ENCODE data around the gene PRR7. TPM values are rescaled to one million over a fixed set of nuclear protein-coding genes. Genes with fewer than 3 reads are reported as not detected.

PRR7 gene
- total and polyA plus RNA-seq, 2 experiments from 2014 or later, result 7.6 to 9.7 TPM

GRCh38 chr5:177444106-177445051 lies 2.2 kb upstream of the PRR7 start:
- Mint-ChIP-seq H3K4me1 (peaks cover 43% of the 10 kb centered on the region), H3K4me3 (peak overlapping the region; percentile 67; the same call in 2 of the 3 replicates), H3K36me3 (ENCODE audit: low read depth) (peaks cover 18% of the 10 kb centered on the region), H3K9me3 (peaks cover 3% of the 10 kb centered on the region; the same call in 1 of the 3 replicates), H3K27me3 (ENCODE audit: insufficient read depth, low read depth, poor library complexity) (peaks cover 44% of the 10 kb centered on the region), H3K27ac (no peak overlapping the region)
- Histone ChIP-seq H3K79me2 (replicated peaks; ENCODE audit: insufficient read depth) (no peaks in the 10 kb centered on the region), H3F3A (replicated peaks; ENCODE audit: low read depth) (peaks cover 29% of the 10 kb centered on the region), H4K20me1 (replicated peaks; ENCODE audit: insufficient read depth) (no peaks in the 10 kb centered on the region; the same call in 1 of the 2 replicates), H3K9me2 (ENCODE audit: insufficient read depth) (no peaks in the 10 kb centered on the region), H2AFZ (no peak overlapping the region), H3K4me3 (no peak overlapping the region), H3K27me3 (ENCODE audit: insufficient read depth) (peaks cover 37% of the 10 kb centered on the region), H3K36me3 (ENCODE audit: insufficient read depth) (no peaks in the 10 kb centered on the region), H3K27ac (ENCODE audit: low read depth) (no peak overlapping the region), H3K4me2 (peak overlapping the region; percentile 26; the same call in 1 of the 2 replicates), H3K4me1 (ENCODE audit: insufficient read depth) (peaks cover 26% of the 10 kb centered on the region)
- TF ChIP-seq, protein P1, sequence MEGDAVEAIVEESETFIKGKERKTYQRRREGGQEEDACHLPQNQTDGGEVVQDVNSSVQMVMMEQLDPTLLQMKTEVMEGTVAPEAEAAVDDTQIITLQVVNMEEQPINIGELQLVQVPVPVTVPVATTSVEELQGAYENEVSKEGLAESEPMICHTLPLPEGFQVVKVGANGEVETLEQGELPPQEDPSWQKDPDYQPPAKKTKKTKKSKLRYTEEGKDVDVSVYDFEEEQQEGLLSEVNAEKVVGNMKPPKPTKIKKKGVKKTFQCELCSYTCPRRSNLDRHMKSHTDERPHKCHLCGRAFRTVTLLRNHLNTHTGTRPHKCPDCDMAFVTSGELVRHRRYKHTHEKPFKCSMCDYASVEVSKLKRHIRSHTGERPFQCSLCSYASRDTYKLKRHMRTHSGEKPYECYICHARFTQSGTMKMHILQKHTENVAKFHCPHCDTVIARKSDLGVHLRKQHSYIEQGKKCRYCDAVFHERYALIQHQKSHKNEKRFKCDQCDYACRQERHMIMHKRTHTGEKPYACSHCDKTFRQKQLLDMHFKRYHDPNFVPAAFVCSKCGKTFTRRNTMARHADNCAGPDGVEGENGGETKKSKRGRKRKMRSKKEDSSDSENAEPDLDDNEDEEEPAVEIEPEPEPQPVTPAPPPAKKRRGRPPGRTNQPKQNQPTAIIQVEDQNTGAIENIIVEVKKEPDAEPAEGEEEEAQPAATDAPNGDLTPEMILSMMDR (conservative IDR thresholded peaks at IDR 0.05; ENCODE audit: low read depth in 2 of 2), result no peak
- no peak for TF ChIP-seq EZH2phosphoT487 (IDR thresholded peaks at IDR 0.05; ENCODE audit: unreplicated experiment)
- no peak for TF ChIP-seq ZNF114 (CRISPR knock-in tag; IDR thresholded peaks at IDR 0.05)
- TF ChIP-seq REST (IDR thresholded peaks at IDR 0.05; ENCODE audit: unreplicated experiment), result no peak
- TF ChIP-seq STAT1 (IDR thresholded peaks at IDR 0.05; ENCODE audit: unreplicated experiment), result no peak
- no peak for ATAC-seq
- DNase-seq (ENCODE audit: low spot score), result no peak

GRCh38 chr5:177445052-177445916 lies 1.3 kb upstream of the PRR7 start:
- peaks cover 11% of the 10 kb centered on the region for H3K36me3 Mint-ChIP-seq (ENCODE audit: low read depth)
- no peak for TF ChIP-seq ZNF462 (CRISPR knock-in tag; IDR thresholded peaks at IDR 0.05)

More at GRCh38 chr5:177445052-177445916, 1.3 kb upstream of the PRR7 start:
- Histone ChIP-seq H3K36me3 (ENCODE audit: insufficient read depth) (no peaks in the 10 kb centered on the region), H3F3A (replicated peaks; ENCODE audit: low read depth) (peaks cover 26% of the 10 kb centered on the region), H3K4me1 (ENCODE audit: insufficient read depth) (peaks cover 23% of the 10 kb centered on the region), H3K27me3 (ENCODE audit: insufficient read depth) (peaks cover 37% of the 10 kb centered on the region), H3K4me3 (peak overlapping the region; percentile 80), H3K9me2 (ENCODE audit: insufficient read depth) (no peaks in the 10 kb centered on the region), H3K4me2 (peak overlapping the region; percentile 88), H3K27ac (ENCODE audit: low read depth) (no peak overlapping the region), H3K79me2 (replicated peaks; ENCODE audit: insufficient read depth) (no peaks in the 10 kb centered on the region), H2AFZ (no peak overlapping the region), H4K20me1 (replicated peaks; ENCODE audit: insufficient read depth) (no peaks in the 10 kb centered on the region; the same call in 1 of the 2 replicates)
- Mint-ChIP-seq H3K27ac (no peak overlapping the region), H3K4me1 (peaks cover 36% of the 10 kb centered on the region), H3K9me3 (peaks cover 3% of the 10 kb centered on the region; the same call in 1 of the 3 replicates), H3K27me3 (ENCODE audit: insufficient read depth, low read depth, poor library complexity) (peaks cover 44% of the 10 kb centered on the region), H3K4me3 (peak overlapping the region; percentile 67)
- DNase-seq (ENCODE audit: low spot score), result no peak
- ATAC-seq, result no peak

Data from GM23338 (cell line).